Central memory CD4-positive, alpha-beta T cell (primary cell): ENCODE measurements around the gene CYP46A1.
"Not testable (repeated sequence)": the region's sequence is repeated elsewhere in the genome, so short reads cannot be mapped to it uniquely, and the experiment has no call there.

Source experiments
- DNase-seq: peaks from one replicate; pipeline ENCODE4 v3.0.0; 2022
- total RNA-seq, 3 experiments: gene quantifications; one replicate each; lab custom pipeline; 2026; lab: John Stamatoyannopoulos, UW

The CYP46A1 gene
- 0.05 to 0.77 (median 0.07) reads per million in 3 experiments for total RNA-seq

GRCh38 chr14:99683619-99684409 lies at the start of gene CYP46A1:
TSS of gene CYP46A1 (plus strand) at chr14:99684298. CDS start at chr14:99684418, 120 bp downstream.
- DNase-seq = peak; percentile 99

GRCh38 chr14:99634443-99634842 lies 49.7 kb upstream of the CYP46A1 start:
- no peak for DNase-seq

GRCh38 chr14:99635116-99635515 lies 49.0 kb upstream of the CYP46A1 start:
- DNase-seq = no peak

- DNase-seq = no peak
Measured at GRCh38 chr14:99636487-99636886, 47.6 kb upstream of the CYP46A1 start.

- no peak for DNase-seq
Measured at GRCh38 chr14:99637624-99638023, 46.5 kb upstream of the CYP46A1 start.

GRCh38 chr14:99642771-99643170 lies 41.3 kb upstream of the CYP46A1 start:
- DNase-seq = not testable (repeated sequence)

GRCh38 chr14:99643343-99643742 lies 40.8 kb upstream of the CYP46A1 start:
- no peak for DNase-seq

GRCh38 chr14:99644035-99644587 lies 40.0 kb upstream of the CYP46A1 start:
- DNase-seq = no peak

- no peak for DNase-seq
Measured at GRCh38 chr14:99644723-99645544, 39.2 kb upstream of the CYP46A1 start, which contains the start of gene HHIPL1. TSS of gene HHIPL1 (plus strand) at chr14:99645129. CDS start at chr14:99645208, 79 bp downstream.

- DNase-seq = no peak
Measured at GRCh38 chr14:99645545-99646505, 38.3 kb upstream of the CYP46A1 start.

GRCh38 chr14:99647411-99647810 lies 36.7 kb upstream of the CYP46A1 start:
- DNase-seq = no peak

GRCh38 chr14:99648027-99648784 lies 35.9 kb upstream of the CYP46A1 start:
- no peak for DNase-seq

- DNase-seq = no peak
Measured at GRCh38 chr14:99649219-99649618, 34.9 kb upstream of the CYP46A1 start.

- DNase-seq = no peak
Measured at GRCh38 chr14:99649643-99650042, 34.5 kb upstream of the CYP46A1 start.

- DNase-seq = no peak
Measured at GRCh38 chr14:99650189-99650588, 33.9 kb upstream of the CYP46A1 start.

- DNase-seq = no peak
Measured at GRCh38 chr14:99651953-99652746, 31.9 kb upstream of the CYP46A1 start.

GRCh38 chr14:99654235-99654985 lies 29.7 kb upstream of the CYP46A1 start:
- DNase-seq = no peak

GRCh38 chr14:99655521-99655920 lies 28.6 kb upstream of the CYP46A1 start:
- DNase-seq = no peak

- no peak for DNase-seq
Measured at GRCh38 chr14:99656171-99656570, 27.9 kb upstream of the CYP46A1 start.
